Measurements from ENCODE around the gene PLAGL2. TPM values are rescaled to one million over a fixed set of nuclear protein-coding genes. Genes with fewer than 3 reads are reported as not detected.

PLAGL2 gene
- polyA plus RNA-seq, 1 donor from 2014 or later, result 2.7 TPM

GRCh38 chr20:32189691-32190615 is 17.6 kb downstream of the PLAGL2 start:
- no peaks in the 10 kb centered on the region for H3K9me3 ChIP-seq (ENCODE audit: low read length)
- peak; percentile 48 for TF ChIP-seq TAF1 (IDR thresholded peaks at IDR 0.05; ENCODE audit: low read depth)
- peak; percentile 36 for TF ChIP-seq REST (IDR thresholded peaks at IDR 0.05; ENCODE audit: borderline replicate concordance)
- TF ChIP-seq EP300 (conservative IDR thresholded peaks at IDR 0.05; ENCODE audit: poor library complexity, severe bottlenecking), result no peak
- no peak for TF ChIP-seq CTCF (IDR thresholded peaks at IDR 0.05; ENCODE audit: poor library complexity, severe bottlenecking)
- peak; percentile 25 for TF ChIP-seq MXI1 (conservative IDR thresholded peaks at IDR 0.05; ENCODE audit: poor library complexity, severe bottlenecking)
- TF ChIP-seq POLR2AphosphoS5 (IDR thresholded peaks at IDR 0.05), result peak; percentile 48
- H3K27me3 ChIP-seq (ENCODE audit: insufficient read depth, low read depth, low read length), result no peaks in the 10 kb centered on the region
- H3K4me3 ChIP-seq (ENCODE audit: low read length), result peak overlapping the region; percentile 67
- no peaks in the 10 kb centered on the region for H3F3A ChIP-seq (ENCODE audit: insufficient read depth, low read length, poor library complexity, severe bottlenecking)
- H3K9ac ChIP-seq (ENCODE audit: low read length), result peak overlapping the region; percentile 70
- peak overlapping the region; percentile 8 for H2AFZ ChIP-seq (ENCODE audit: low read depth, low read length)
- no peaks in the 10 kb centered on the region for H3K79me2 ChIP-seq (replicated peaks; ENCODE audit: insufficient read depth, low read length)
- H3K9me2 ChIP-seq (ENCODE audit: insufficient read depth, low read length), result no peaks in the 10 kb centered on the region
- no peaks in the 10 kb centered on the region for H3K36me3 ChIP-seq (ENCODE audit: insufficient read depth, low read length)
- peak overlapping the region; percentile 47 for H3K27ac ChIP-seq (ENCODE audit: low read length)
- H4K20me1 ChIP-seq (ENCODE audit: insufficient read depth), result no peaks in the 10 kb centered on the region
- H3K4me2 ChIP-seq (ENCODE audit: low read length), result peak overlapping the region; percentile 40

GRCh38 chr20:32189123-32189410 is 18.5 kb downstream of the PLAGL2 start:
- Histone ChIP-seq H3K79me2 (replicated peaks; ENCODE audit: insufficient read depth, low read length) (no peaks in the 10 kb centered on the region), H3K27me3 (ENCODE audit: insufficient read depth, low read depth, low read length) (no peaks in the 10 kb centered on the region), H3K9ac (ENCODE audit: low read length) (no peak overlapping the region), H3K27ac (ENCODE audit: low read length) (no peak overlapping the region), H3F3A (ENCODE audit: insufficient read depth, low read length, poor library complexity, severe bottlenecking) (no peaks in the 10 kb centered on the region), H2AFZ (ENCODE audit: low read depth, low read length) (no peak overlapping the region), H3K4me3 (ENCODE audit: low read length) (peak overlapping the region; percentile 67), H3K9me2 (ENCODE audit: insufficient read depth, low read length) (no peaks in the 10 kb centered on the region), H3K36me3 (ENCODE audit: insufficient read depth, low read length) (no peaks in the 10 kb centered on the region), H3K9me3 (ENCODE audit: low read length) (no peaks in the 10 kb centered on the region), H4K20me1 (ENCODE audit: insufficient read depth) (no peaks in the 10 kb centered on the region), H3K4me2 (ENCODE audit: low read length) (no peak overlapping the region)
- TF ChIP-seq CTCF (IDR thresholded peaks at IDR 0.05; ENCODE audit: poor library complexity, severe bottlenecking), result no peak

All from neural cell (in vitro differentiated cells).